PC-3 (cell line): ENCODE data around the gene GDF15. TPM values are rescaled to one million over a fixed set of nuclear protein-coding genes. Genes with fewer than 3 reads are reported as not detected.
"Not testable (repeated sequence)": the region's sequence is repeated elsewhere in the genome, so short reads cannot be mapped to it uniquely, and the experiment has no call there.

Experiments
- ATAC-seq: fragments of 200-7000 bp; cut with Tn5 transposase; 2 replicates; pipeline ENCODE4 v1.9.1; 2020; ENCODE audit warnings: mild to moderate bottlenecking, moderate library complexity
- BruUV-seq: library from RNA; stranded (reverse); fragments of 400-500 nt; replicated peaks from 2 replicates; lab custom pipeline; 2021; lab: Mats Ljungman, UMichigan
- CTCF ChIA-PET: fragments of 300-600 bp; sonication (Branson Sonifier 250); formaldehyde crosslinking; loops from one replicate; lab custom pipeline; 2022; ENCODE audit warnings: antibody characterized with exemption; lab: Charles Lee
- POLR2A ChIA-PET: fragments of 300-600 bp; sonication (Branson Sonifier 250); formaldehyde crosslinking; loops from one replicate; lab custom pipeline; 2022; ENCODE audit warnings: antibody characterized with exemption; ENCODE audit not compliant: unreplicated experiment; lab: Charles Lee
- DNase-seq: peaks from one replicate; pipeline ENCODE4 v3.0.0-alpha.2; 2015
- H2AFZ ChIP-seq: fragments of 300-600 bp; sonication (generic); 2 replicates; pipeline ENCODE4 v1.6.0; 2016; ENCODE audit warnings: antibody characterized with exemption, low read length
- H3F3A ChIP-seq: fragments of 300-600 bp; sonication (generic); one replicate; pipeline ENCODE4 v1.6.0; 2017; ENCODE audit warnings: antibody characterized with exemption, low read length, control low read depth, mild to moderate bottlenecking; ENCODE audit not compliant: unreplicated experiment
- H3K27ac ChIP-seq: fragments of 300-600 bp; sonication (generic); 2 replicates; pipeline ENCODE4 v1.5.1; 2016; ENCODE audit warnings: mild to moderate bottlenecking, low read length
- H3K27me3 ChIP-seq: fragments of 300-600 bp; sonication (generic); 2 replicates; pipeline ENCODE4 v1.6.1; 2016; ENCODE audit warnings: low read length, mixed read lengths
- H3K36me3 ChIP-seq: fragments of 300-600 bp; sonication (generic); 2 replicates; pipeline ENCODE4 v1.6.1; 2016; ENCODE audit warnings: low read depth, mixed run types, low read length, mixed read lengths
- H3K4me1 ChIP-seq: fragments of 300-600 bp; sonication (generic); 2 replicates; pipeline ENCODE4 v1.5.1; 2016; ENCODE audit warnings: low read length; ENCODE audit not compliant: insufficient read depth
- H3K4me2 ChIP-seq: fragments of 300-600 bp; sonication (generic); 2 replicates; pipeline ENCODE4 v1.6.0; 2016; ENCODE audit warnings: low read length
- H3K4me3 ChIP-seq: fragments of 300-600 bp; sonication (generic); 2 replicates; pipeline ENCODE4 v1.5.1; 2016; ENCODE audit warnings: mild to moderate bottlenecking, low read length, mixed read lengths
- H3K79me2 ChIP-seq: fragments of 300-600 bp; sonication (generic); 2 replicates; pipeline ENCODE4 v1.6.1; 2017; ENCODE audit warnings: low read length, mixed read lengths
- H3K9ac ChIP-seq: fragments of 300-600 bp; sonication (generic); 2 replicates; pipeline ENCODE4 v1.6.0; 2016; ENCODE audit warnings: mild to moderate bottlenecking, low read length
- H3K9me2 ChIP-seq: fragments of 300-600 bp; sonication (generic); replicated peaks from 2 replicates; pipeline ENCODE4 v1.6.1; 2016; ENCODE audit warnings: mixed run types, low read length, mixed read lengths
- H3K9me3 ChIP-seq: fragments of 300-600 bp; sonication (generic); 2 replicates; pipeline ENCODE4 v1.6.1; 2016; ENCODE audit warnings: low read length, mixed read lengths
- H4K20me1 ChIP-seq: fragments of 300-600 bp; sonication (generic); 2 replicates; pipeline ENCODE4 v1.6.1; 2016; ENCODE audit warnings: low read length, mixed read lengths
- CTCF ChIP-seq: fragments of 300-600 bp; sonication (generic); conservative IDR thresholded peaks from 2 replicates; pipeline ENCODE4 v1.5.1; 2017; ENCODE audit warnings: antibody characterized with exemption, low read depth, mild to moderate bottlenecking, low read length
- EZH2 ChIP-seq: fragments of 300-600 bp; sonication (generic); IDR thresholded peaks from one replicate; pipeline ENCODE4 v1.6.1; 2017; ENCODE audit warnings: antibody characterized with exemption, mild to moderate bottlenecking, low read length; ENCODE audit not compliant: unreplicated experiment
- EZH2phosphoT487 ChIP-seq: fragments of 300-600 bp; sonication (generic); IDR thresholded peaks from 2 replicates; pipeline ENCODE4 v1.6.1; 2018; ENCODE audit warnings: mild to moderate bottlenecking, antibody characterized with exemption, low read length, borderline replicate concordance
- intact Hi-C: fragments of 100-400 bp; cut with micrococcal nuclease; formaldehyde crosslinking; loops from 2 replicates; pipeline ENCODE4 v1.9.0; 2023
- total RNA-seq: library from RNA; depleted of rRNA; stranded (reverse); fragments of >200 nt; gene quantifications from 2 replicates; pipeline ENCODE4 v1.2.3, GENCODE V29; 2014

The GDF15 gene
- total RNA-seq, 1 experiment from 2014 or later: 84.3 TPM

GRCh38 chr19:18345296-18345695 lies 40.7 kb upstream of the GDF15 start:
- H4K20me1 ChIP-seq: no peaks in the 10 kb centered on the region
- H2AFZ ChIP-seq: no peak overlapping the region
- H3K27me3 ChIP-seq: no peaks in the 10 kb centered on the region
- H3K79me2 ChIP-seq: no peaks in the 10 kb centered on the region
- ChIA-PET CTCF (no interaction called here), POLR2A (no interaction called here)
- H3K9ac ChIP-seq: no peak overlapping the region
- H3K4me2 ChIP-seq: no peak overlapping the region
- DNase-seq: no peak
- no peak for ATAC-seq
- no peak overlapping the region for H3K4me3 ChIP-seq
- H3K27ac ChIP-seq: no peak overlapping the region
- intact Hi-C loops: no loop called here
- peaks cover 18% of the 10 kb centered on the region; the same call in 1 of the 2 replicates for H3K4me1 ChIP-seq
- BruUV-seq: no TSS peak
- no peaks in the 10 kb centered on the region for H3K9me2 ChIP-seq
- TF ChIP-seq EZH2 (no peak), CTCF (no peak), EZH2phosphoT487 (no peak)
- no peaks in the 10 kb centered on the region for H3K36me3 ChIP-seq
- no peaks in the 10 kb centered on the region for H3F3A ChIP-seq
- no peaks in the 10 kb centered on the region for H3K9me3 ChIP-seq

GRCh38 chr19:18346091-18346490 lies 39.9 kb upstream of the GDF15 start:
- ChIA-PET CTCF (interaction anchor here (0.7 to 1.0 kb wide), 2 partner anchors 42 to 45 kb away, joined by 3 to 4 read pairs; no protein-coding TSS in a partner anchor), POLR2A (no interaction called here)
- H3K27me3 ChIP-seq: no peaks in the 10 kb centered on the region
- H2AFZ ChIP-seq: no peak overlapping the region
- no peaks in the 10 kb centered on the region for H3K9me3 ChIP-seq
- no peaks in the 10 kb centered on the region for H3K79me2 ChIP-seq
- H3K27ac ChIP-seq: no peak overlapping the region
- H3K4me1 ChIP-seq: peaks cover 16% of the 10 kb centered on the region; the same call in 1 of the 2 replicates
- H3F3A ChIP-seq: no peaks in the 10 kb centered on the region
- H3K4me2 ChIP-seq: no peak overlapping the region
- intact Hi-C loops: no loop called here
- H3K9me2 ChIP-seq: no peaks in the 10 kb centered on the region
- peak; percentile 17 for DNase-seq
- no peak overlapping the region for H3K4me3 ChIP-seq
- 0 out of 2 replicates have a peak, but pooled peaks have one; percentile 19 for ATAC-seq
- H4K20me1 ChIP-seq: no peaks in the 10 kb centered on the region
- no peak overlapping the region for H3K9ac ChIP-seq
- TF ChIP-seq CTCF (no peak), EZH2phosphoT487 (no peak), EZH2 (no peak)
- no peaks in the 10 kb centered on the region for H3K36me3 ChIP-seq
- BruUV-seq: no TSS peak

- Histone ChIP-seq H4K20me1 (no peaks in the 10 kb centered on the region), H3K27ac (no peak overlapping the region), H3K4me2 (no peak overlapping the region), H3K79me2 (no peaks in the 10 kb centered on the region), H3K4me3 (no peak overlapping the region), H3K4me1 (peaks cover 12% of the 10 kb centered on the region; the same call in 1 of the 2 replicates), H2AFZ (no peak overlapping the region), H3K9ac (no peak overlapping the region), H3K9me2 (no peaks in the 10 kb centered on the region), H3F3A (no peaks in the 10 kb centered on the region), H3K9me3 (no peaks in the 10 kb centered on the region), H3K27me3 (no peaks in the 10 kb centered on the region), H3K36me3 (no peaks in the 10 kb centered on the region)
- ATAC-seq (no peak), DNase-seq (no peak)
- ChIA-PET POLR2A (no interaction called here), CTCF (no interaction called here)
- intact Hi-C loops: no loop called here
- BruUV-seq: no TSS peak
- TF ChIP-seq EZH2 (no peak), CTCF (no peak), EZH2phosphoT487 (no peak)
Observed at GRCh38 chr19:18348171-18348570, 37.8 kb upstream of the GDF15 start.

- H3K27me3 ChIP-seq, DNase-seq, H3K9me3 ChIP-seq, H3K79me2 ChIP-seq, H3K27ac ChIP-seq, H4K20me1 ChIP-seq, H3K9me2 ChIP-seq, POLR2A ChIA-PET, H2AFZ ChIP-seq, BruUV-seq, H3K9ac ChIP-seq, H3F3A ChIP-seq, ATAC-seq, H3K36me3 ChIP-seq, H3K4me2 ChIP-seq, H3K4me1 ChIP-seq, H3K4me3 ChIP-seq: not testable (repeated sequence)
- intact Hi-C loops: loop anchor here (1.0 kb wide), 2 partner anchors 41 to 61 kb away; no protein-coding TSS in a partner anchor
- CTCF ChIA-PET: interaction anchor here (0.6 kb wide), 2 partner anchors 13 to 58 kb away, joined by 3 to 6 read pairs; no protein-coding TSS in a partner anchor
Observed at GRCh38 chr19:18348818-18349339, 37.1 kb upstream of the GDF15 start.
